Erythroblast (primary cell): ENCODE results near the gene CCL19.

ENCODE experiments used
- GATA1 ChIP-seq: IDR thresholded peaks from 2 replicates; pipeline ENCODE4 v1.6.1; 2011; ENCODE audit warnings: low read depth, mild to moderate bottlenecking, control low read depth, low read length, moderate library complexity
- POLR2A ChIP-seq: IDR thresholded peaks from 2 replicates; pipeline ENCODE4 v1.6.1; 2011; ENCODE audit warnings: mild to moderate bottlenecking, low read length

- no peak for TF ChIP-seq POLR2A
- no peak for TF ChIP-seq GATA1
Observed at GRCh38 chr9:34689512-34689911, 1.6 kb downstream of the CCL19 start.
